HG02970 (cell line): Measurements from ENCODE around the gene PRKACA.

Experiments used
- ATAC-seq: cut with Tn5 transposase; IDR thresholded peaks from one replicate; pipeline ENCODE4 v1.9.1; 2021; ENCODE audit warnings: mild to moderate bottlenecking, moderate library complexity, moderate number of reproducible peaks; ENCODE audit not compliant: unreplicated experiment, low FRiP score

PRKACA gene

DNA sequence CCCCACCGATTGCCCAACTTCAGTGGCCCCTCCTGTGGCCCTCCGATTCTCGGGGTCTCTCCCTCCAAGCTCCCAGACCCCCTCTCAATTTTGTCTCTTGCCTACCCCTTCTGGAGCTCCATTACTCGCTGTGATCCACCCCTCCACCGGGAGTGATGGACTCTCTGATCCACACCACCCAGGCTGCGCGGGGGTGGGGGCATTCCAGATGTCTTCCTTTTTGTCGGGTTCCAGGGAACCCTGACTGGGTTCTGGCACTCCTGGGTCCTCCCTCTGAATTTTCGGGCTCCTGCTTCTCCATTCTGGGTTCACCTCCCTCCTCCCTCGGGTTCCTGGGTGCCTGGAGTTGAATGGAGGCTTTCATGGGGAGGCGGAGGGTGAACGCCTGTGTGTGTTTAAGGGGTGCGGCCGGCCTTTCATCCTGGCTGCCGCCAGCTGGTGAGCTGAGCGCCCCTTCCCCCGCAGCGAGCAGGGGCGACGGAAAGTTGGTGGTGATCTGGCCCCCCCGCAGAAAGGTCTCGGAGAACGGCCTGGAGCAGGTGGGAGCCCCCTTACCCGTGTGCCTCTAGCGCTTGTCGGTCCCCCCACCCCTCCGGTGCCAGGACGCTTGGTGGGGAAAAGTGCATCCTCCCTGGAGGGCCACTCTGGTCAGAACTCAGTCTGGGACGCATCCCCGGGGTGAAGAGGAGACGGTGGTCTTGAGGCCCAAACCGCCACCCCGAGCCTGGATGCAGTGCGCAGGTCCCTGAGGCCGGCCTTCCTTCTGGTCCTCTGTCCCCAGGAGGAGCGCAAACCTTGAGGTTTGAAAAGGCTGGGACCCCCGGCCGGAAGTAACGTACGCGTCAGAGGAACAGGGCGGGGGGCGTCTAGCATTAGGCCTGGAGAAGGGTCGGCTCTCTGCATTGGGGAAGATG lies 43.4 kb downstream of the PRKACA start:
- no peak for ATAC-seq

DNA sequence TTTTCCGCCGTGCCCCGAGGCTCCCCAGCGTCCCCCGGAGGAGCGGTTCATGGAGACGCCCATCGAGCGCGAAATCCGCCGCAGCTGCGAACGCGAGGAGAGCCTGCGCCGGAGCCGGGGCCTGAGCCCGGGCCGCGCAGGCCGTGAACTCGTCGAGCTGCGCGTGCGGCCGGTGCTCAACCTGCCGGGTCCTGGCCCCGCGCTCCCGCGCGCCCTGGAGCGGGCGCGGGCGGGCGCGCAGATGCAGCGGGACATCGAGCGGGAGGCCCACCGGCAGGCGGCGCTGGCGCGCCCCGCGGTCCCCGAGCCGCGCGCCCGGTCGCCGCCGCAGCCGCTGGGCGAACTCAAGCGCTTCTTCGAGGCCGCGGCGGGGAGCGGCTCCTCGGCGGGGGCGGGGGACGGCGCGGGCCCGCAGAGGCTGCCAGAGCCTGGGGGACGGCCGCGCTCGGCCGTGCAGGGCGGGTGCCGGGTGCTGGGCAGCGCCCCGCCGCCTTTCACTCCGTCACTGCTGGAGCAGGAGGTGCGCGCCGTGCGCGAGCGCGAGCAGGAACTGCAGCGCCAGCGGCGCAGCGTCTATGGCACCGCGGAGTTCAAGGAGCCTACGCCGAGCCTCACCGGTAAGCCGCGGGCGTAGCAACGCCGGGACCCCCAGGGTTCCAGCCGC lies 44.2 kb downstream of the PRKACA start:
- peak; percentile 38 for ATAC-seq

DNA sequence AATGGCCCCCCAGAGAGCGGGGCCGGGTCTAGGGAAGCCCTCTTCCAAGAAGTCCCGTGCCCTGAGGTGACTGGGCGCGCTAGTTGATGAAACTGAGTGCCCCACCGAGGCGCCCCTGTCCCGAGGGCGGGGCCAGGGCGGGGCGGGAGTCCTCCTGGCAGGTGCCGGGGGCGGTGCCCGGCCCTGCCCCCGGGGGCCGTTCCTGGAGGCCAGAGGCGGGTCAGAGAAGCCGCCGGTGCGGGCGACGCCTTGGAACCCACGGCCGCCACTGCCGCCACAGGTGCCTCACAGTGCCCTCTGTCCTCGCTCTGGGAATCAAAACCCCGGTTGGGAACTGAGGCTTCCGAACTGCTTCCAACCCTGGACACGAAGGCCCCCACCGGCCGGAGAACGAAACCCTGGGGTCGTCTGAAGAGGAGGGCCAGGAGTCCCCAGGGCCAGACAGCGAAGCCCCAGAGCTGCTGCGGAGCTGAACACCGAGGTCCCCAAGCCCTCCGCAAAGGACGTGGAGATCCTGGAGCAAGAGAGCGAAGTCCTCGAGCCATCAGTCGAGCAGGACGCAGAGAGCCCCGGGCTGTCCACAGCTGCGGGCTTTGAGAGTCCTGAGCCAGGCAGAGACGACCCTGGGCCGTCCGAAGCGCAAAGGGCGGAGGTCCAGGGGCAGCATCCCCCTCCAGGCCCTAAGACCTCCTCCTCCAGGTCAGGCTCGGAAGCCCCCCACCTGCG lies 44.9 kb downstream of the PRKACA start, which contains the start of gene MISP3:
Gene MISP3, plus strand, starts transcription at position 252 of the 726 bp plus-strand sequence. CDS start 524 bp downstream, outside the sequence.
- peak; percentile 1 for ATAC-seq

DNA sequence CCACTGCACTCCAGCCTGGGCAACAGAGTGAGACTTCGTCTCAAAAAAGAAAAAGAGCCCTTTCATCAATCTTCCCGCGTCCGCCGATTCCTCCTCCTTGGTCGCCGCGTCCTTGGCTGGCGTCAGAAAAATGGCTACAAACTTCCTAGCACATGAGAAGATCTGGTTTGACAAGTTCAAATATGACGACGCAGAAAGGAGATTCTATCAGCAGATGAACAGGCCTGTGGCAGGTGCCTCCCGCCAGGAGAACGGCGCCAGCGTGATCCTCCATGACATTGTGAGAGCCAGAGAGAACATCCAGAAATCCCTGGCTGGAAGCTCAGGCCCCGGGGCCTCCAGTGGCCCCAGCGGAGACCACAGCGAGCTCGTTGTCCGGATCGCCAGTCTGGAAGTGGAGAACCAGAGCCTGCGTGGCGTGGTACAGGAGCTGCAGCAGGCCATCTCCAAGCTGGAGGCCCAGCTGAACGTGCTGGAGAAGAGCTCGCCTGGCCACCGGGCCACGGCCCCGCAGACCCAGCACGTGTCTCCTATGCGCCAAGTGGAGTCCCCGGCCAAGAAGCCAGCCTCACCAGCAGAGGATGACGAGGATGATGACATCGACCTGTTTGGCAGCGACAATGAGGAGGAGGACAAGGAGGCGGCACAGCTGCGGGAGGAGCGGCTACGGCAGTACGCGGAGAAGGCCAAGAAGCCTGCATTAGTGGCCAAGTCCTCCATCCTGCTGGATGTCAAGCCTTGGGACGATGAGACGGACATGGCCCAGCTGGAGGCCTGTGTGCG lies 47.1 kb downstream of the PRKACA start:
- no peak for ATAC-seq

DNA sequence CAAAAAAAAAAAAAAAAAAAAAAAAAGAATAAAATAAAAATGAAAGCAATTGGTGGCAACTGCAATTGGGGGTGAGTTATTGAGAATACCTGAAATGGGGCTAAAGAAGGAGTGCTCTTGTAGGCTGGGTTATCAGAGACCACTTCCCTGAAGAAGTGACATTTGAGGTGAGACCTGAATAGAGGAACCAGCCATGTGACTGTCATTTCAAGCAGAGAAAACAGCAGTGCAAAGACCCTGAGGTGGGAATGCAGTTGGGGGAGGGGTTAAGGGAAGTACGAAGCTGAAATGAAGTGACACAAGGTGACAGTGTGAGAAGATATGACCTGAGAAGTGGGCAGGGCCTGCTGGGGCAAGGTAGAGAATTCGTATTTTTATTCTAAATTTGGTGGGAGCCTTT lies 51.4 kb downstream of the PRKACA start:
- ATAC-seq: no peak

DNA sequence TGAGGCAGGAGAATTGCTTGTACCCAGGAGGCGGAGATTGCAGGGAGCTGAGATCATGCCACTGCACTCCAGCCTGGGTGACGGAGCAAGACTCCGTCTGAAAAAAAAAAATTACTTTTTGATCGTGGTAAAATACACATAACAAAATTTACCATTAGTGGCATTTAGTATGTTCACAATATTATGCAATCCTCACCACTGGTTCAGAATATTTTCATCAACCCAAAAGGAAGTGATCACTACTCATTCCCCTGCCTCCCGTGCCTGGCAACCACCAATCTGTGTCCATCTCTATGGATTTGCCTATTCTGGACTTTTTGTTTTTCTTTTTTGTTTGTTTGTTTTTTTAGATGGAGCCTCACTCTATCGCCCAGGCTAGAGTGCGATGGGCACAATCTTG lies 54.5 kb downstream of the PRKACA start:
- ATAC-seq: no peak

DNA sequence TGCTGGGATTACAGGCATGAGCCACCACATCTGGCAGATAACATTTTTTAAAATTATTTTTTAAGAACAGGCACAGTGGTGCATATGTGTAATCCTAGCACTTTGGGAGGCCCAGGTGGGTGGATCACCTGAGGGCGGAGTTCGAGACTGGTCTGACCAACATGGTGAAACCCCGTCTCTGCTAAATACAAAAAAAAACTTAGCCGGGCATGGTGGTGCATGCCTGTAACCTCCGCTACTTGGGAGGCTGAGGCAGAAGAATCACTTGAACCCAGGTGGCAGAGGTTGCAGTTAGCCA lies 55.1 kb downstream of the PRKACA start:
- ATAC-seq: no peak

DNA sequence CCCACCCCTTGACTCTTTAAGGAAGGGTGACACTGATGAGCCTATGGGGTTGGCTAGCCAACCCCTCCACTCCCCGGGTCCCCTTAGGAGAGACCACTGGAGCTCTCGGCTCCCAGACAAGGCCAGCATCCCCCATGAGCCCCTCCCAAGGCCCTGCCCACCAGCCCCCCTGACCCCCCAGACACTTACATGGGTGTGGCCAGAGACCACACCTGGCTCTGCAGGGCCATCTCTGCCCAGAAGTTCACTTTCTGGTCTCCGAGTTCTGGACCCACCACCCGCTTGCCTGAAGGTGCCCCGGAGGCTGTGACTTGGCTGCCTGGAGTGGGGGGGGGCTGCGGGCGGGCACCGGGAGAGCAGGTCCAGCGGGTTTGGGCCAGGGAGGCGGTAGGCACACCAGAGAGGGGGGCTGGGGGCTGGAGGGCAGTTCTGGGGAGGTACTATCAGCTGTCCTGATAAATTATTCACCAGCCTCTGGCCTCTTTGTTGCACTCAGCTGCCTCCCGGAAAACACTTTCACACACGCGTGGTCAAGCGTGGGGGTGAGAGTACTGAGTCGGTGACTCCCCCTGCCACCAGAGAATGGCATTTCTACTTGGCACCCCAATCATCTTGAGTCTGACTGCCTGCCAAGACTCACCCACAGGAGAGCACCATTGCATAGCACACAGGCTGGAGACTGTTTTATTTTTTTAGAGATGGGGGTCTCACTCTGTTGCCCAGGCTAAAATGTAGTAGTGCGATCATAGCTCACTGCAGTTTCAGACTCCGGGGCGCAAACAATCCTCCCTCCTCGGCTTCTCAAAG lies 55.6 kb downstream of the PRKACA start, which contains the start of gene PALM3:
Gene PALM3, minus strand, starts transcription at position 326 of the 807 bp plus-strand sequence. Its CDS starts 96 bp downstream, at position 230.
- ATAC-seq: no peak

DNA sequence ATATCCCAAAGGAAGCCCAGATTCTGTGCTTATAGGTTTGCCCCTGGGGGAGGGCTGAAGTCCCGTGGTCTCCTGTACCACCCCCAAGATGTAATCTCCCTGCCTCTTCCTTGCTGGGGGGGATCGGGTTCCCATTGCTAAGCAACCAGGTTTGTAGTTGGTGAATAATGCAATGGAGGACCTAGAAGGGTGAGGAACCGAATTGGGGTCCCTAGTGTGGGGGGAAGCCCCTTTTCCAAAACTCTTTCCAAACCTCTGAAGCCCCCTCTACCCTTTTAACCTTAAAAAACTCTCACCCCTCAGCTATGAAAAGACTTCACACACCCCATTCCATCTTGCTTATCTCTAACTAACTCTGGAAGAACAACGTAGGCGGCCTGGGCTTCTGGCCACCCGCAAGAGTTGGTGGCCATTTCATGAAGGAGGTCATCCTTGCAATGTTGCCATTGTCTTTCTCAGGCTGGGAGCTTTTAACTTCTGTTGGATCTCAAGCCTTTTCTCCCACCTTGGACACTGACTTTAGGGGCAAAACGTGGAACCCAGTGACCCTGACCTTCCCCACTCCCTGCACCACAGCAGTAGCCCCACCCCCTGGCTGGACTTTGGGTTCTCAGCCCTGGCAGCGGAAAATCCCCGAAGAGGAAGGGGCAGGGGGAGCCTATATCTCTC lies 56.3 kb downstream of the PRKACA start:
- ATAC-seq: no peak

DNA sequence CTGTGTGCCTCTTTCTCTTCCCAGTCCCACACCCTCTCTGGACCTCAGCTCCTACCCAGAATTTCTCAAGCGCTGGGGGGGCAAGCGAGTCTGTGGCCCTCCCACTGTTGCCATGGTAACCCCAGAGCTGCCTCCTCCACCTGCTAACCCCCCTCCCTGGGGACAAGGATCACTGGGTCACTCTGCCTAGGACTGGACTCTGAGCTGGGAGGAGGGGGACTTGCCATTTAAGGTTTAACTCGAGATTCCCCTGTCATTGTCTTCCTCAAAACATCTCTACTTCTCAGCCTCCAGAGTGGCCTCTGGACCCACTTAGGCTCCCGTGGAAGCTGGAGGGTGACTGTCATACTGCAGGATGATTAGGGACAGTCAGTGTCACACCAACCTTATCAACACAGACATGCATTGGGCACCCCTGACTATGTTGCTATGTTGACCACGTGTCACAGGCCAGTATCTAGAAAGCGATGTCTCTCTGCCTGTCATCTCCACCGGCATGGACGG lies 57.9 kb downstream of the PRKACA start:
- no peak for ATAC-seq

DNA sequence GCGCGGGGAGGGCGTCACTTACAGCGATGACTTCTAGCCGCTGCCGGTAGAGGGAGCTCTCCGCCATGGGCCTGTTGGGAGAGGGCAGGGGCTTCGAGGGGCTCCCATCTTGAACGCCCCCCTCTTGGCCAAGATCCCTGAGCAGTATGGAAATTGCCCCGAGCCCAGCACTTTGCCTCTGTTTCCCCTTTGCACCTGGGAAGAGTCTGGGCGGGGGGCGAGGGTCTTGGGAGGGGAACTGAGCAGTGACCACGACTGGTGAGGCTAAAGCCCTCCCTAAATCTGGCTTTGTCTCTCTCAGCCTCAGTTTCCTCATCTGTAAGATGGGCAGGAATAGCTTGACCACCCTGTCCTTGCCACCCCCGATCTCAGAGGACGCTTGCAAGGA lies 58.5 kb downstream of the PRKACA start:
- no peak for ATAC-seq

DNA sequence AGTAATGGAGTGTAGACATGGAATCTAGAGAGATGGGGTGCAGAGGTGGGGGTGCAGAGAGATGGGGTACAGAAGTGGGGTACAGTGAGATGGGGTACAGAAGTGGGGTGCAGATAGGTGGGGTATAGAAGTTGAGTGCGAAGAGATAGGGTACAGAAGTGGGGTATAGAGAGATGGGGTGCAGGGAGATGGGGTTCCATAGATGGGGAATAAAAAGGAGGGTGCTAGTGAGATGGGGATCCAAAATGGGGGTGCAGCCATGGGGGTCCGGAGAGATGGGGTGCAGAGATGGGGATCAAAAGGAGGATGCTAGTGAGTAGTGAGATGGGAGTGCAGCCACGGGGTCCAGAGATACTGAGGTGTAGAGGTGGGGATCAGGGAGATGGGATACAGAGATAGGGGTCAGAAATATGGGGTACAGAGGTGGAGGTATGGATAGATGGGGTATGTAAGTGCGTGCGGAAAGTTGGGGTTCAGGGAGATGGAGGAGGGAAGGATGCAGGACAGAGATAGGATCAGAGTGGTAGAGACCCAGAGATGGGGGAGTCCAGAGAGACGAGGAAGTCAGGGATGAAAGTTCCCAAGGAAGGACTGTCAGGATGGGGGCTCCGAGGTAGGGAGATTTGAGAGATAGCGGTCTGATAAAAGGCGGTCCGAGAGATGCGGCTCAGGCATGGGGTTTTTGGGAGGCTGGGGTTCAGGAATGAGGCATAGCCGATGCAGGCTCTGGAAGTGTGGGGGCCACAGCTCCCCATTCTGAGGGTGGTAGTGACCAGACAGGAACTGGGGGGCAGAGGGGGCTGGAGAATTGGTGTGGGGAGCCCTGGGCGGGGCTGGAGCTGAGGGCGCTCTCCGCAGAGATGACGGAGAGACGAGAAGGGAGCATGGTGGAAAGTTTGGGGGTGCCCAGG lies 59.1 kb downstream of the PRKACA start:
- no peak for ATAC-seq

DNA sequence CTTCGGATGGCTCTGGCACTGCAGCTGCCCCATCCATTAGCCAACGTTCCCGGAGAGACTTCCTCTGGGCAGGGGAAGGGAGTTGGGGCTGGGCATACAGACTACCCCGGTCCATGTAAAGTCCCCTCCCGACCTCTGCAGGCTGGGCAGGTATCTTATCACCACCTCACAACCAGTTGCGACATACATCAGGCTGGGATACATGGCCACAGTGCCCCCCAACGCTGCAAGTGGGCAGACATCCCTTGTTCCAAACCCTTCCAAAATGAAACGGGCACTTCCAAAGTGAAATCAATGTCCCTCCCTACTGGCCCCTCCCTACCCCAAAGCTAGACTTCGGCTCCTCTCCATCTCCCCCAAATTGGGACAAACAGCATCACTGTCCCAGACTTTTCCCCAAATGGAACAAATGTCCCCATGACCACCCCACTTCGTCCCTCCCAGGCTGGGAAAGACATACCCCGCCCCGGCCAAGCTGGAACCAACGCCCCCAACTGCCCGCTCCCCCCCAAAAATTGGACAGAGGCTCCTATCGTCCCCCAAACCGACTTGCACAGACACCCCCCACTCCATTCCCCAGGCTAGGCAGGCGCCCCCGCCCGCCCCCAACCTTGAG lies 60.7 kb downstream of the PRKACA start:
- ATAC-seq: no peak

DNA sequence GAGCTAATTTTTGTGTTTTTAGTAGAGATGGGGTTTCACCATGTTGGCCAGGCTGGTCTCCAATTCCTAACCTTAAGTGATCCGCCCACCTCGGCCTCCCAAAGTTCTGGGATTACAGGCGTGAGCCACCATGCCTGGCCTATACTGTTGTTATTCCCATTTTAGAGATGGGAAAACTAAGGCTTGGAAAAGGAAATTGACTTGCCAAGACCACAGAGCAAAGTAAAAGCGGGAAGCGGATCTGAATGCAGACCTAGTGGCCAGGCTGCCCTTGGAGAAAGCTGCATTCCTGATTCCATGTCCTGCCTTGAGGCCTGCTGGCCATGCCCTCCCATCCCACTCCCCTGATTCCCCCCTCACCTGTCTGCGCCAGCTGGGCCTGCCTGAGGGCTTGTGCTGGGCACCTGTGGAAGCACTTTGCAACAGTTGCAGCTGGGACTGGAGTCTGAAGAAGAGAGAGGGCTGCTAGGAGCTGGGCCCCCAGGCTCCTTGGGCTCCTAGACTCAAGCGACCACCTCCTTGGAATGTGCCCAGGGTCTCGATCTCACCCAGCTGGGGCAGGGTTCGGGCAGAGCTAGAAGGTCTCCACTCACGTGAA lies 61.4 kb downstream of the PRKACA start:
- ATAC-seq: no peak

DNA sequence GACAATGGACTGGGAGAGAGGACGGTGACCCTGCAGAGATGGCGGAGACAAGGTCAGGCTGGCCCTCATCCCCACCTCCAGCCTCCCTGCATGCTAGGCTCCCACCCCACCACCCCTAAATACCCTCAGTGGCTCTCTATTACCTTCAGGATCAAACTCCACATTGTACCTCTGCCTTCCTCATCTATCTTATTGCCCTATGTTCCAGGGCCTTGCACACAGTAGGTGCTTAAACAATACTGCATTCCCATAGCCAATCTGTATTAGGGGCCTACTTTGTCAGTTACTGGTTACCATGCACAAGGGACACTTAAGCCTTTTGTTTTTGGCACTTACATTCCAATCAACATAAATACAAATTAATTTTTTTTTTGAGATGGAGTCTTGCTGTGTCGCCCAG lies 62.2 kb downstream of the PRKACA start:
- no peak for ATAC-seq

DNA sequence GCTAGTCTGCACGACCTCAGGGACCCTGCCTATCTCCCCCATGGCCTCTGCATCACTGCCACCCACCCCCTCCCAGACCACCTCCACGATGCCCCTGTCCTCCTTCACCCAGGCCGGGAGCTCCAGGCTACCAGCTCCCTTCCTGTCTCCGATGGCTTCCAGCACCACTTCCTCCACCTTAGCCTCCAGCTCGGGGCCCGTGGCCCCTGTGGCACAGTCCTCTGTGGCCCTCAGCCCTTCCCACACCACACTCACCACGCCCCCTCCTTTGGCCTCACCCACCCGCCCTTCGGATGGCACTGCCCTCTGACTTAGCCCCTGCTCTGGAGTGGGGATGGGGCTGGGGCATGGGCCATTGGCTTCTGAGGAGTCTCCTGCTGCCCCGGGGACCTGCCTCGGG lies 62.8 kb downstream of the PRKACA start:
- no peak for ATAC-seq

DNA sequence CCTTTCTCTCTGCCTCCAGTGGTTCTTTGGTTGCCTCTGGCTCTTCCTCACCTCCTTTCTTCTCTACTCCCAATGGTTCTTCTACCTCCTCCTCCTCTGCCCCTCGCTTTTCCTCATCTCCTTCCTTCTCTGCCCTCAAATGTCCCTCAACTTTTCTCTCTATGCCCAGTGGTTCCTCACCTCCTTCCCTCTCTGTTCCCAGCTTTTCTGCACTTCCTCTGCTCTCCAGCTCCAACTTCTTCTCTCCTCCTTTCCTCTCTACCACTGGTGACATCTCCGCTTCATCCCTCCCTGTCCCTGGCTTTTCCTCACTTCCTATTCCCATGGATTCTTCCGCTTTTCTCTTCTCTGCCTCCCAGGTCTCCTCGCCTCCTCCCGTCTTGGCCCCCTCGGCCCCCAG lies 63.5 kb downstream of the PRKACA start:
- no peak for ATAC-seq
